GM23338 (cell line): ENCODE results near the gene PPP1R12C.
A peak's percentile ranks its signal among the peaks of the same experiment; 100 is the strongest.

ENCODE experiments used
- EZH2 ChIP-seq: fragments of 200-600 bp; sonication (generic); IDR thresholded peaks from one replicate; pipeline ENCODE4 v1.8.0; 2017; ENCODE audit warnings: antibody characterized with exemption, mild to moderate bottlenecking, low read depth; ENCODE audit not compliant: unreplicated experiment
- EZH2phosphoT487 ChIP-seq: fragments of 200-600 bp; sonication (generic); IDR thresholded peaks from one replicate; pipeline ENCODE4 v1.8.1; 2018; ENCODE audit warnings: antibody characterized with exemption; ENCODE audit not compliant: unreplicated experiment
- POLR2AphosphoS5 ChIP-seq: IDR thresholded peaks from 2 replicates; pipeline ENCODE4 v1.6.1; 2016; ENCODE audit warnings: antibody characterized with exemption, low read depth
- REST ChIP-seq: IDR thresholded peaks from one replicate; pipeline ENCODE4 v1.6.1; 2018; ENCODE audit warnings: antibody characterized with exemption; ENCODE audit not compliant: unreplicated experiment
- TF ChIP-seq, protein P1 (sequence below), 2 experiments: fragments of 200-600 bp in 1 of 2; sonication (generic) in 1 of 2; conservative IDR thresholded peaks; 2 replicates each; pipeline versions ENCODE4 v1.5.1 to v1.6.1; 2016 to 2017; ENCODE audit warnings: antibody characterized with exemption in 2 of 2, low read depth in 2 of 2, mild to moderate bottlenecking in 2 of 2, moderate library complexity in 1 of 2

GRCh38 chr19:55082020-55082851, 35.2 kb downstream of the PPP1R12C start:
- TF ChIP-seq POLR2AphosphoS5 (peak; percentile 47; the same call in 1 of the 2 replicates), REST (no peak), EZH2phosphoT487 (no peak), EZH2 (no peak)
- TF ChIP-seq, protein P1, sequence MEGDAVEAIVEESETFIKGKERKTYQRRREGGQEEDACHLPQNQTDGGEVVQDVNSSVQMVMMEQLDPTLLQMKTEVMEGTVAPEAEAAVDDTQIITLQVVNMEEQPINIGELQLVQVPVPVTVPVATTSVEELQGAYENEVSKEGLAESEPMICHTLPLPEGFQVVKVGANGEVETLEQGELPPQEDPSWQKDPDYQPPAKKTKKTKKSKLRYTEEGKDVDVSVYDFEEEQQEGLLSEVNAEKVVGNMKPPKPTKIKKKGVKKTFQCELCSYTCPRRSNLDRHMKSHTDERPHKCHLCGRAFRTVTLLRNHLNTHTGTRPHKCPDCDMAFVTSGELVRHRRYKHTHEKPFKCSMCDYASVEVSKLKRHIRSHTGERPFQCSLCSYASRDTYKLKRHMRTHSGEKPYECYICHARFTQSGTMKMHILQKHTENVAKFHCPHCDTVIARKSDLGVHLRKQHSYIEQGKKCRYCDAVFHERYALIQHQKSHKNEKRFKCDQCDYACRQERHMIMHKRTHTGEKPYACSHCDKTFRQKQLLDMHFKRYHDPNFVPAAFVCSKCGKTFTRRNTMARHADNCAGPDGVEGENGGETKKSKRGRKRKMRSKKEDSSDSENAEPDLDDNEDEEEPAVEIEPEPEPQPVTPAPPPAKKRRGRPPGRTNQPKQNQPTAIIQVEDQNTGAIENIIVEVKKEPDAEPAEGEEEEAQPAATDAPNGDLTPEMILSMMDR (conservative IDR thresholded peaks at IDR 0.05; ENCODE audit: low read depth in 2 of 2), result no peak
